Measurements from ENCODE around the gene XIRP2.

The XIRP2 gene

DNA sequence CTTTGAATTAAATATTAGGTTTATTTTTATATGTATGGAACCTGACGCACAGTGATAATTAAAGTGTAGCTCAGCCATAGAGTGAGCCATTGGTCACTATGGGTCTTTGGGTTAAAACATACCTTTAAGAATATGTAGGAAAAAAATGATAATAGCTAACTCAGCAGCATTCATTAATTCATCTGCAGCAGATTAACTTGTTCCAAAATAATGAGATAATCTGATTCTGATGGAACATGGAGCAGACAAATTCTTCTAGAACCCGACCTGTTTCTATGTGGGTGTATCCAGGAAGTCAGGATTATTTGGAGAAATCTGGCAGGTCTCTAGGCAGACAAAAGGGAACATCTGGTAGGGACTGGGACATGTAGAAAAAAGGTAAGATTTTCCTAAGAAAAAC is at the start of gene XIRP2:
XIRP2 (plus strand) TSS at position 301 of the 400 bp plus-strand sequence. CDS start 15,003 bp downstream, outside the sequence.
- DNase-seq = no peak

DNA sequence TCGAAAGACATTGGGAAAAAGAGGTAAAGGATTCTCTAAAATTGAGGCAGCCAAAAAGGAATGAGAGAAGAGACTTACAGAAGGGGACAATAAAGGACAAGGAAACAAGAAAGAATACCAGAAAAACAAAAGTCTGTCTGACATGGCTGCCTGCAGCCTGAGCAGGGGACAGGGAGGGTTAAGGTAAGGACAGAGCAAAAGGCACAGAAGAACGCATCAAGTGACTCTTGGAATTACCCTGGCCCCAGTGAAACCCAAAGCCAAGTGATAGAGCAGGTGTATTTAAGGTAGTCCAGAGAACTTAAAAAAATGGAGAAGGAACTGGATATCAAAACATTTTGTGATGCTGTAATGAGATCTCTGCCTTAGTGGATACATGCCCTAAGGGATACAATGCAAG is 47.1 kb upstream of the XIRP2 start:
- no peak for DNase-seq

- no peak for DNase-seq
Observed at GRCh38 chr2:166841679-166842078, 46.6 kb upstream of the XIRP2 start.

- DNase-seq = no peak
Observed at GRCh38 chr2:166844111-166844510, 44.2 kb upstream of the XIRP2 start.

GRCh38 chr2:166862468-166863132 is 25.7 kb upstream of the XIRP2 start:
- no peak for DNase-seq

GRCh38 chr2:166867874-166868514 is 20.3 kb upstream of the XIRP2 start:
- no peak for DNase-seq

DNA sequence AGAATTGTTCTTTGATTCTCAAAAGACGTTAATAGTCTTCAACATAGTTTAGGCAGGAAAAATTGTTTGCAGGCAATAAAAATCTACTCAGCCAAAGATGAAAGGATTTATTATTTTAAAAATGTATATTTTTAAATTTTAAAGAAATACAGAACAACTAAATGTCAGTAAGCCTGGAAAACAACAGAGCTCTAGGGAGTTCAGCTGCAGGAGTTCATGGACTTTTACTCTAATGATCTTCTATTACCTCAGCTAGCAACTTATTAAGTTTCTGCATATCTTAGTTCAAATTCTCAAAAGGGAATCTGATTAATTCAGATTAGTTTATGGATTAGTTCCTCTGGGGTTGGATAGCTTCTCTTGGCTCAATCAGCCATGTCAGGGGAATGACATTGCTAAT is 17.9 kb upstream of the XIRP2 start:
- DNase-seq = no peak

- DNase-seq = no peak
Observed at GRCh38 chr2:166881177-166881576, 7.1 kb upstream of the XIRP2 start.

GRCh38 chr2:166882851-166883250 is 5.4 kb upstream of the XIRP2 start:
- no peak for DNase-seq

DNA sequence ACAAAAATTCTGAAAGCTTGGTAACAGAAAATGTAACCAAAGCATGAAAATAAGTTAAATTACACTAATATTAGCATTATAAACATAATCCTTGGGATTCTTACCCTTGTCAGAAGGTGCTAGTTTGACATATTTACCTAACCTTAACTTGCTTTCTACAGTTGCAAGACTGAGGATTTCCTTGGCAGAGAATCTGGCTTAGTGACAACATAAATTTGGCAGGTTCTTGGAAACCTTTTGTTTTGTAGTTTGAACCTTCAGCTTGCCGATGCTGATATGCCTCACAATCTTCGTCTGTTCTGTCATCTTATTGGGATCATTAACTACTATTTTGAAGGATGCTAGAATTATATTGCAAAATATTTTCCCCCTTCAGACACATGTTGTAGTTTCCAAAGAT is 3.4 kb downstream of the XIRP2 start:
- no peak for DNase-seq

DNA sequence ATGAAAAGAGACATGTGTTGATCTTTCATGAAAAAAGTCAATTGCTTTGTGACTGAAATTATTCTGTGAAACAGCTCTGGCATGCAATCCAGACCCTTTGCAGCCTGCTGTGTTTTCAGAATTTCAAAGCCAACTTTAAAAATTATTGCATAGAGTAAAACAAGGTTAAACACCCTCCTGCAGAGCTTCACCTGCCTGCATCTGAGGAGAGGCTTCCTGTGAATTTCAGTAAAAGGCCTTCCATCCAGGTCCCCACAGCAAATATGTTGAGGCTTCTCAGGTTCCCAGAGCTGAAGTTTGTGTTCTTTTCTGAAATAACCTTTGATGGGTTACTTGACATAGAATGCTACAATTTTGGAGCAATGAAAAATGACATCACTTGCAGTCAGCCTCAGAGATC is 4.1 kb downstream of the XIRP2 start:
- DNase-seq = no peak

DNA sequence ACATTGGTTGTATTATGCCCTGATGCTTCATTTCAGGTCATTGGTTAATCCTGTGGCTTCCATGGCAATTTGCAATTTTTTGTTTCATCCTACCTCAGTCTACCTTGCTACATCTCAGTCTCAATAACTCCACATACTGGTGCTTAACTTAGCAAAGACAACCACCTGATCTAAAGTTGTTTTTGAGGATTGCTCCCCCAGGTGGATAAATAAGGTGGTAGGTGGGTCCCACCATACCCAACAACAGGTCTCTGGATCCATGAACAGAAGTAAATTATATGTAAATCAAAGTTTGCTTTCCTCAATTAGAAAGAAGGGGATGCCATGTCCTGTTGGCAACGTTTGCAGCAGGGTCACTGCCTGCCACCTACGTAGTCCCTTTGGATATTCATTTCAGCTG is 7.0 kb downstream of the XIRP2 start:
- no peak for DNase-seq

GRCh38 chr2:166897666-166898065 is 9.4 kb downstream of the XIRP2 start:
- DNase-seq = no peak

DNA sequence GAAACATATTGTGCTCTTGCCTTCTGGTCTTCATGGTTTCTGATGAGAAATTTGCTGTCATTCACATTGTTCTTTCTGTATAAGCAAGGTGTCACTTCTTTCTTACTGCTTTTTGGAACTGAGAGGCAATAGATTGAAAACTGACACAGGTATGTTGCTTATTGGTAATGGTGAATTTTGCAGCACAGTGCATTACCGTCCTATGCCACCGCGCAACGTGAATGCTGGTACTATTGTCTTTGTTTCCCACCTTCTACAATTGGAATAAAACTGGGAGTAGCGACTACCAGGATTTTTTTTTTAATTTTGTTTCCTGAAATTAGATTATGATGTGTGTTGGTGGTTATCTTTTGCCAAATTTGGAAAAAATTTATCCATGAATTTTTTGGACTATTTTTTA is 11.4 kb downstream of the XIRP2 start:
- DNase-seq = no peak

DNA sequence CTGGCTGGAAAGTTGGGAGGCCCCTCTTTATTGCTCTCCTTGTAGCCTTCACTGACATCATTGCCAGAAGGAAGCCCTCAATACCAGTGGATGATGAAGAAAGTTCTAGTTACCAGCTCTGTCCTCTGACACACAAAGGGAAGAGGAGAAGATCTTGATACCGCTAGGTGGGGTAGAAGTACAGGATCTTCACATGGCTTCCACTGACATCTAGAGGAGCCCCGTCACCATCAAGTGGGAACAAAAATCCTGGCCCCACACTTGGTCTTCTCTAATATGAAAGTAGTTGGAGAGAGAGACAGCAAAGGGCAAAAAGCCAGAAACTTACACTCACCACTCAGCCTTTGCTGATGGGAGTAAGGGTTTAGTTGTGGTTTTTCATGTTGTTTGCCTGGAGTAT is 12.4 kb downstream of the XIRP2 start:
- peak; percentile 71 for DNase-seq

DNA sequence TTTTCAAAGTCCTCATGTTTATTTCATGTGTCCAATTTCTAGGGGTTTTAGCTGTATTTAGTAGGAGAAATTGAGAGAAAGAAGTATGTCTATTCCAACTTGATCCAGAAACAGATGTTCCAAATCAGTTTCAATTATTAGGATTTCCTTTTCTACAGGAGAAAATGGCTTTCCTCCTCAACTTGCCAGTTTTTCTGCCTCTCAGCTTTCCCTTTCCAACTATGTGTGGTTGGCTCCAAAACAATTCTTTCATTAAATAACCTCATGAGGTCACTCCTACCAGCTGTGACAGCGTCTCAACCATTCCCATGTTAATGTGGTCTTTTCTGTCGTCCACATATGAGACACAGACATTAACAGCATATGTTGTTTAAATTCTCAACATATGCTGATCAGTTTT is 13.1 kb downstream of the XIRP2 start:
- no peak for DNase-seq

DNA sequence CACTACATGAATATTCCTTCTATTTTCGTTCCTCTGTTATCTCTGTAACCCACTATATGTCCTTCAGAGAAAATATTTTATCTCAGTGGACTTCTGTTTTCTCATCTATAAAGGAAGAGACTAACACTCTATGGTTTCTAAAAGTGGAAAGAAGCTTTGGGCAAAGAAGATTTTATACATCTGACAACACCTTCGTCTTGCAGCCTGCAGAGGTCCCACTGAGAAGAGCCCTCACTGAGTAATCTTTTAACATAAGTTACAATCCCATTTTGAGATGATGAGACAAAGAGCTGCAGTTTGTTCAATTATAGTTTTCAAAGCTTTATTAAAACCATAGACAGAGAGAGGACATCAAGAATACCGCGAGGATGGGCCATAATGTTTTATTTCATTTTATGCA is 28.7 kb downstream of the XIRP2 start:
- peak; percentile 59 for DNase-seq

- DNase-seq = no peak
Observed at GRCh38 chr2:166917415-166917814, 29.1 kb downstream of the XIRP2 start.

DNA sequence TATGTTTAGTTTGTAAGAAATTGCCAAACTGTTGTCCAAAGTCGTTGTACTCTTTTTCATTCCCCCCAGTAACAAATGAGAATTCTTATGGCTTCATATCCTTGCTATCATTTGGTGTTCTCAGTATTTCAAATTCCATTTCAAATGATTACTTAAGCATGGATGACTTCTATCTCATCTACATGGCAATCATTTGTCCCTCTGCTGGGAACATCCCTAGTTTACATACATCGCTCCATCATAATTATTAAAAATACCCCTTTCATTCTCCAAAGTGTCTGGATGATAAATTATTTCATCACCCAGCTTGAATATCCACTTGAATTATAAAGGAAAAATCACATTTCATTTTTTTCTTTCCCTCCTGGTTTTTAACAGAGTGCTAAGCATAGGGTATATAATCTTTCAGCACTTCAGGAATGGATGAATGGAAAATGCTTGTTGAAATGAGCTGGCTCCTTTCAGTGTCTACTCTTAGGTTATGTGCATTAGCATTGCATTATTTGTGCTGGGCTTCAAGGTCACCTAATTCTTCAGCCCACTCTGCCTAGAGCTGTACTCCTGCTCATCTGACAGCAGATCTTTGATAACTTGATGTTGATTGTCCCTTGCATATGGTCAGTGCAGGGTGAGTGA is 33.1 kb downstream of the XIRP2 start:
- no peak for DNase-seq

DNA sequence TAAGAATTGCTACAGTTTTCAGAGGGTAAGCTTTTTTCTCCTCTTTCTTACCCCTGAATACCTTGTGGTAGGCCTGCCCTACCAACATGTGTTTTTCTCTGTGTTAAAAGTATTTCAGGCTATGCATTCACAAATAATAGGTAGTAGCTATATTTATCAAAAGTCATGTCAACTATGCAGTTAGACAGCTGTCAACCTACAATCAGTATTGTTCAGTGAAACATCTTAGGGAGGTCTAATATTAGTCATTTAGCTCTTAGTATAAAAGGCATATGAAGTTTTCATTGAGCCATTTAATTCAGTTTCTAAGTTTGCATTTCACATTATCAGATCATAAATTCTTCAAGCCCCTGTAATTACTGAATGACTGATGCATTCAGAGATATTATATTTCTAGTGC is 36.7 kb downstream of the XIRP2 start:
- DNase-seq = no peak

DNA sequence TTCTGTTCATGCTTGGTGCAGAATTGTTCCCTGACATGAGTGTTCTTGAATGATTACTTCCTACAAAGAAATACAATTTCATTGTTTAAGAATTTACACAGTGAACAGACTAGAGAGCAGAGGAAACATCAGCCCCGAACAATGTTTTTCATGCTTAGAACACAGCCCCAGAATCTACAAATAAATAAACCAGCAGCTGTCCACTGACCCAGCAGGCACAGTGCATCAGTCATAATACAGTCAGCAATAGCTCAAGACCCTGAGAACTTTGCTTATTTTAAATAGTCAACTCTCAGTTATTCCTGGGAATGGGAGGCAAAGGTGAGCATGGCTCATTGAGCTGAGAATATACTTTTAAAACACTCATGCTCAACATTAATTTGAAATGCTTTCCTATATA is 38.4 kb downstream of the XIRP2 start:
- no peak for DNase-seq

DNA sequence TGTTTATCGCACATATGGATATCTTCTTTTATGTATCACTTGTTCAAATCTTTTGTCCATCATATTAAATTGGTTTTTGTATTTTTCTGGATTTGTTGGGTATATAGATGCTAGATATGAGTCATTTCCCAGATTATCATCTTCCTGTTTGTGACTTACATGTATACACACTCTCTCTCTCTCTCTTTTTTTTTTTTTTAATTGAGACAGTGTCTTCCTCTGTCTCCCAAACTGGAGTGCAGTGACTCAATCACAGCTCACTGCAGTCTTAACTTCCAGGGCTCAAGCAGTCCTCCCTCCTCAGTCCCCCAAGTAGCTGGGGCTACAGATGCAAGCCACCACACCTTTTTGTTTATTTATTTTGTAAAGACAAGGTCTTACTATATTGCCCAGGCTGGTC is 43.8 kb downstream of the XIRP2 start:
- DNase-seq = no peak

DNA sequence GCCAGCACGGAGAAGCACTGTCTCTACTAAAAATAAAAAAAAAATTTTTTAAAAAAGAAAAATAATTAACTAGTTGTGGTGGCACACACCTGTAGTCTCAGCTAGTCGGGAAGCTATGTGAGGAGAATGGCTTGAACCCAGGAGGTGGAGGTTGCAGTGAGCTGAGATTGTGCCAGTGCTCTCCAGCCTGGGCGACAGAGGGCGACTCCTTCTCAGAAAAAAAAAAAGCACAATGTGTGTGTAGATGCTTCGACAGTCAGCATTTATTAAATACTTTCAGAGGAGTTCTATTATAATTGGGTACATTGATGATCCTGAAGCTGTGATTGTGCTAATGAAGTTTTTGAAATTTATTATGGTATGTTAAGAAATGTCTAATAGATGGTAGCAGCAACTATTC is 46.5 kb downstream of the XIRP2 start:
- DNase-seq = no peak

- DNase-seq = no peak
Observed at GRCh38 chr2:166942377-166942776, 54.1 kb downstream of the XIRP2 start.

DNA sequence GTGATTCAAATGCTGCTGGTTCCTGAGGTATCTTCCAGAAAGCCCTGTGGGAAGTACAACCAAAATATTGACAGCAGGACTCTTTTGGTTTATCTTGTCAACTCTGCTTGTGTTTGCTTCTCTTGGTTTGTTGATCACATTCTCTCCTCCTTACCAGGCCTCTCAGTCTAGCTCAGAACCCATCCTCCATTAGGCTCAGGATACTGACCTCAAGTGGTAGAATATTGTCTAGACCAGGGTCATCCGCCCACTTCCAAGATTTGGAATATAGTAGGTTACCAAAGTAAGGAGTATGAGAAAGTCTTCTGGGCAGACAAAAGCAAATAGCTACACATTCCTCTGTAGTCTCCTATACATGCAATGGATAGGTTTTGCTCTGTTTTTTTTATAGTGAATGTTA is 56.6 kb downstream of the XIRP2 start:
- DNase-seq = no peak
